Colonic mucosa (tissue), 4 donors: ENCODE data around the gene MEF2B. TPM values are rescaled to one million over a fixed set of nuclear protein-coding genes. Genes with fewer than 3 reads are reported as not detected.
"Not testable (repeated sequence)": the region's sequence is repeated elsewhere in the genome, so short reads cannot be mapped to it uniquely, and the experiment has no call there.

Experiments used
- DNase-seq: peaks from one replicate; pipeline ENCODE4 v3.0.0-alpha.2; 2020
- H3K27ac ChIP-seq: fragments of 200-600 bp; one replicate; pipeline ENCODE4 v1.8.0; 2021
- H3K27me3 ChIP-seq: fragments of 200-600 bp; one replicate; pipeline ENCODE4 v1.8.0; 2021
- H3K36me3 ChIP-seq: fragments of 200-600 bp; one replicate; pipeline ENCODE4 v1.8.0; 2021
- H3K4me1 ChIP-seq: fragments of 200-600 bp; one replicate; pipeline ENCODE4 v1.8.0; 2021; ENCODE audit warnings: mild to moderate bottlenecking
- H3K4me3 ChIP-seq: fragments of 200-600 bp; one replicate; pipeline ENCODE4 v1.8.0; 2021
- H3K9ac ChIP-seq, 2 donors: one replicate each; pipeline ENCODE4 v1.7.0; 2013; ENCODE audit warnings: control low read depth in 2 of 2, low read depth in 2 of 2, low read length in 2 of 2
- H3K9me3 ChIP-seq: fragments of 200-600 bp; one replicate; pipeline ENCODE4 v1.8.0; 2021
- intact Hi-C: fragments of 100-400 bp; cut with DNase I; formaldehyde crosslinking; loops from one replicate; pipeline ENCODE4 v1.14.1; 2022
- total RNA-seq, 2 donors: library from RNA; stranded (reverse); fragmentation: NEBNext Ultra II Directional in 1 of 2; extraction: Animal tissue kit (Norgen Biotek cat#: 25700) in 1 of 2; gene quantifications; one replicate each; pipeline ENCODE4 v1.2.1, GENCODE V29; 2021
- TF ChIP-seq, protein P1 (sequence below): fragments of 200-600 bp; IDR thresholded peaks from one replicate; pipeline ENCODE4 v1.8.0; 2022; ENCODE audit warnings: antibody characterized with exemption, mild to moderate bottlenecking
- donor health status: healthy.
- donor health status: DM: no; HTN: no; CAD: no.
- donor health status: DM: no; HTN: no; CAD: no.

The MEF2B gene
- total RNA-seq, 2 donors from 2014 or later: 1.5 to 3.9 TPM

DNA sequence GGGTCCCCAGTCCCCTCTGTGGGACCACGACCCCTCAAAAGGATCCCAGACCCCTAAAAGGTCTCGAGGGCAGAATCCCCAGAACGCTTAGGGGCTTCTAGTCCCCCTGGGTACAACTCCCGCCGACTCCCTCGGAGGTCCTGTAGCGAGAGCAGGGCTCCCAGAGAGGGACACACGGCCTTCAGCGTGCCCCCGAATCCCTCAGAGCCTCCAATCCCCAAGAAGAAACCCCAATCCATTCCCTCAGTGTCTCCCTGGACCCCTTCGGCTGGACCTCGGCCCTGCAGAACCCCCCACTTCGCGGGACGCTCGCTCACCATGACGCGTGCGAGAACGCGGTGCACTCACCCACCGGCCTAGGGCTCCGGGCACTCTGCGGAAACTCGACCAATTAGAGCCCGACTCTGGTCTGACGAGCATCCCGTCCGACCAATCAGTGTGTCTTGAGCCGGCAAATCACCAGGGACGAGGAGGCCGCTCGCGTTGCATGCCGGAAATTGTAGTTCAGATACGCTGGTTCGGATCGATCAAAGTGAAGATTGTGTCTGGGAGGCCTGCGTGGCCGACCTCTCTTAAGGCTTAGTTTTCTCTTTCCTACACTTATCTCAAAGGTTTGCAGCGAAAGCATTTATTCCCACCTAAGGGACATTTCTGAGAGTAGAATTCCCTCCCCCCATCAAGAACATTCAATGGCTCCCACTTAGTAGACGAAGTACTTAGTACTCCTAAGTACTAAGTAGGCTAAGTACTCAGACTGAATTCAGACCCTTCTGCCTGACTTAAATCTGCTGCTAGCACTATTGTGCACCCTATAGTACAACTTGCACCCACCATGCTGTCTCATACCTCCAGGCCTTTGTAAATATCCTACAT, 31.7 kb downstream of the MEF2B start, which contains the start of gene TMEM161A:
TSS of gene TMEM161A (minus strand) at position 370 of the 873 bp plus-strand sequence. CDS start at position 320, 50 bp downstream.
- H3K27me3 ChIP-seq: no peaks in the 10 kb centered on the region
- peak within 1 kb of the TSS; percentile 78 for H3K4me3 ChIP-seq
- peak; percentile 98 for DNase-seq
- peak within 1 kb of the TSS; percentile 85 to 93 for H3K9ac ChIP-seq
- H3K36me3 ChIP-seq: no peaks in the 10 kb centered on the region
- intact Hi-C loops: no loop called here
- TF ChIP-seq, protein P1, sequence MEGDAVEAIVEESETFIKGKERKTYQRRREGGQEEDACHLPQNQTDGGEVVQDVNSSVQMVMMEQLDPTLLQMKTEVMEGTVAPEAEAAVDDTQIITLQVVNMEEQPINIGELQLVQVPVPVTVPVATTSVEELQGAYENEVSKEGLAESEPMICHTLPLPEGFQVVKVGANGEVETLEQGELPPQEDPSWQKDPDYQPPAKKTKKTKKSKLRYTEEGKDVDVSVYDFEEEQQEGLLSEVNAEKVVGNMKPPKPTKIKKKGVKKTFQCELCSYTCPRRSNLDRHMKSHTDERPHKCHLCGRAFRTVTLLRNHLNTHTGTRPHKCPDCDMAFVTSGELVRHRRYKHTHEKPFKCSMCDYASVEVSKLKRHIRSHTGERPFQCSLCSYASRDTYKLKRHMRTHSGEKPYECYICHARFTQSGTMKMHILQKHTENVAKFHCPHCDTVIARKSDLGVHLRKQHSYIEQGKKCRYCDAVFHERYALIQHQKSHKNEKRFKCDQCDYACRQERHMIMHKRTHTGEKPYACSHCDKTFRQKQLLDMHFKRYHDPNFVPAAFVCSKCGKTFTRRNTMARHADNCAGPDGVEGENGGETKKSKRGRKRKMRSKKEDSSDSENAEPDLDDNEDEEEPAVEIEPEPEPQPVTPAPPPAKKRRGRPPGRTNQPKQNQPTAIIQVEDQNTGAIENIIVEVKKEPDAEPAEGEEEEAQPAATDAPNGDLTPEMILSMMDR: no peak
- no peaks in the 10 kb centered on the region for H3K9me3 ChIP-seq
- no peaks in the 10 kb centered on the region for H3K4me1 ChIP-seq
- no peak within 1 kb of the TSS for H3K27ac ChIP-seq

DNA sequence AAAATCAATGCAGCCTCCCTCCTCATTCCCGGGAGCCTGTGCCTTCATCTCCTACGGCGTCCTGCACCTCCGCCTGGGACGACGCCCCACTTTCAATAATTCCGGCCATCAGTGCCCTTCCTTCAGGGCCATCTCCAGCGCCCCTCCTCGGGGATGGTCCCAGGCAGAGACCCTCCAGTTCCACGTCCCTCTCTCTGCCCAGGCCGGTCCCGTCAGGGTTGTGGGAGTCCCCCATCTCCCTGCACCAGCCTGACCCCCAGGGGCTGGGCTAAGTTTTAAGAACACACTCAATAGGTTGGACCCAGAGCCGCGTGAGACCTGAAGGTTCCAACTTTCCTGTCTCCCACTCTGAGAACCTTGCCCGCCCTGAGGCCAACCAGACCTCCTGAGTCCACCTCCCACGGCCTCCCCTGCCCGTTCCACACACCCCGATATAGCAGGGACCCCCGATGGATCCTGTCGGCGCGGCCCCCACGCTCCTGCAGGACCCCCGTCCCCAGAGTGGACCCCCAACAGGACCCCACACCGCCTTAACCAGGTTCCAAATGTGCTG, 32.4 kb downstream of the MEF2B start:
- DNase-seq: no peak
- intact Hi-C loops: no loop called here
- H3K4me1 ChIP-seq: no peaks in the 10 kb centered on the region
- no peak overlapping the region for H3K27ac ChIP-seq
- H3K36me3 ChIP-seq: no peaks in the 10 kb centered on the region
- H3K9ac ChIP-seq: peak overlapping the region; percentile 85 to 93
- peak overlapping the region; percentile 78 for H3K4me3 ChIP-seq
- TF ChIP-seq, protein P1: no peak
- H3K27me3 ChIP-seq: no peaks in the 10 kb centered on the region
- H3K9me3 ChIP-seq: no peaks in the 10 kb centered on the region

DNA sequence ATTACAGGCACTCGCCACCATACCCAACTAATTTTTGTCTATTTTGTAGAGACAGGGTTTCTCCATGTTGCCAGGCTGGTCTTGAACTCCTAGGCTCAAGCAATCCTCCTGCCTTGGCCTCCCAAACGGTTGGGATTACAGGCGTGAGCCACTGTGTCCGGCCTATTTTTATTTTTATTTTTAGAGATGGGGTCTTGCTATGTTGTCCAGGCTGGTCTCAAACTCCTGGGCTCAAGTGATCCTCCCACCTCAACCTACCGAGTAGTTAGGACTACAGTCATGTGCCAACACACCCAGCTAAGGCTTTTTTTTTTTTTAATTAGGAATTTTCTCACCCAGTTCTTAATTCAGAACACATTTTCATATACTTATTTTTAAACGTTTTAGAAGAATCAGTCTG, 34.4 kb downstream of the MEF2B start:
- H3K27me3 ChIP-seq, intact Hi-C loops, H3K27ac ChIP-seq, H3K36me3 ChIP-seq, H3K4me3 ChIP-seq, DNase-seq, H3K4me1 ChIP-seq, H3K9me3 ChIP-seq, H3K9ac ChIP-seq: not testable (repeated sequence)

DNA sequence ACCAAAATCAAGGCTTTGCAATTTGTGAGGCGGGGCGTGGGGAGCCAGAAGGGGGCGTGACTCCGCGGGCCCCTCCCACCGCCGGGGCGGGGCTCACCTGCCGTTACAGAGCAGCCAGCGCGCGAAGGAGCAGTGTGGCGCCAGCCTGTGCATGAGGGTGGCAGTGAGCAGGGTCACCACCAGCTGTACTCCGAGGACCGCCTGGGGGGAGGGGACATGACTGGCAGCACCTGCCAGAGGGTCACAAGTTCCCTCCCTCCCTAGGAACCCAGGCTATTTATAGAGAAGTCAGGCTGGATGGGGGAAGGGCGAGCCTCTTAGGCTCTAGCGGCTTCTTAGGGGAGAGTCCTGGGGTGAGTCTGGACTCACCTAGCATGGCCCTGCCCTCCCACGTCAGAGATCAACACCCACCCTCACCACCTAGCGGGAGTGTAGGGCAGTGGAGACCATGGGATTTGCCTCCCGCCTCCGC, 35.3 kb downstream of the MEF2B start:
- peak; percentile 34 for DNase-seq
- Histone ChIP-seq H3K27me3 (no peaks in the 10 kb centered on the region), H3K27ac (no peak overlapping the region), H3K9me3 (no peaks in the 10 kb centered on the region), H3K4me3 (no peak overlapping the region), H3K9ac (no peak overlapping the region), H3K36me3 (no peaks in the 10 kb centered on the region), H3K4me1 (no peaks in the 10 kb centered on the region)
- intact Hi-C loops: no loop called here
- TF ChIP-seq, protein P1: no peak

DNA sequence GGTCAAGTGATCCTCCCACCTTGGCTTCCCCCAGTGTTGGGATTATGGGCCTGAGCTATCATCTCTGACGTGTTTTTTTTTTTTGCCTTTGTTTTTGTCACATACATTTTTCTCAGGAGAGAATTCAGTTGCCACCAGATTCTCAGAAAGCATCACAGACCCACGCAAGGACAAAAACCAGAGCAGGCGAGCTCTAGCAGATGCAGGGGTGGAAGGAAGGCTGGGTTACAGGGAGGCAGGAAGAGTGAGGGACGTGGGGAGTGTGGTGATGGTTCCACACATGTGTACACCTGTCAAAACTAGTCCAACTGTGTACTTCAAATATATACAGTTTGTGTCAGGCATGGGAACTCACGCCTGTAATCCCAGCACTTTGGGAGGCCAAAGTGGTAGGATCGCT, 36.1 kb downstream of the MEF2B start:
- H3K9me3 ChIP-seq: no peaks in the 10 kb centered on the region
- no peak overlapping the region for H3K27ac ChIP-seq
- intact Hi-C loops: no loop called here
- DNase-seq: no peak
- no peaks in the 10 kb centered on the region for H3K27me3 ChIP-seq
- no peaks in the 10 kb centered on the region for H3K36me3 ChIP-seq
- no peak overlapping the region for H3K9ac ChIP-seq
- H3K4me3 ChIP-seq: no peak overlapping the region
- no peaks in the 10 kb centered on the region for H3K4me1 ChIP-seq
- TF ChIP-seq, protein P1: no peak

DNA sequence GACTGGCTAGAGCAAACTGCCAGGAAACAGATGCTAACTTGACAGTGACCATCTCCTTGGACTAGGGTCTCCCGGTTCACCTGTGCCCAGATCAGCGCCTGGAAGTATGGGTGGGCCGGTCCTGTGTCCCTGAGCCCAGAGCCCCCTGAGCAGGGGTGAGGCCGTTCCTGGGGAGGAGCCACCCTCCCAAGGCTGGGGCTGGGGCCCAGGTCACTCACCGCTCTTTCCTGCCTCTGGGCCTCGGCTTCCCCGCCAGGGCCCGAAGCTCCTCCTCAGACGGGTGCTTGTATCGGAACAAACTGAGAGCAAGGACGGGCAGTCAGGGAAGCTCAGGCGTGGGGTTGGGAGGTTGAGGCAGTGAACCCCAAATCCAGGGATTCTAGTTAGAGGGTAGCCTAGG, 37.2 kb downstream of the MEF2B start:
- no peak overlapping the region for H3K9ac ChIP-seq
- H3K4me1 ChIP-seq: no peaks in the 10 kb centered on the region
- DNase-seq: no peak
- no peaks in the 10 kb centered on the region for H3K27me3 ChIP-seq
- H3K27ac ChIP-seq: no peak overlapping the region
- H3K36me3 ChIP-seq: no peaks in the 10 kb centered on the region
- intact Hi-C loops: no loop called here
- no peaks in the 10 kb centered on the region for H3K9me3 ChIP-seq
- TF ChIP-seq, protein P1: no peak
- H3K4me3 ChIP-seq: no peak overlapping the region
